ENCODE measurements around the gene MRO. TPM values are rescaled to one million over a fixed set of nuclear protein-coding genes. Genes with fewer than 3 reads are reported as not detected.

MRO gene
- total and polyA plus RNA-seq, 10 of the 15 experiments (the other 5 are each of a cell fraction or from before 2014, with no cell fraction given): 0.11 to 0.18 TPM; not detected in 8

GRCh38 chr18:50754297-50754696 lies 65.5 kb downstream of the MRO start:
- SMC1A ChIA-PET (ENCODE audit: uncharacterized antibody, unreplicated experiment): interaction anchor here (1.0 kb wide), 1 partner anchor 9 kb away, joined by 3 read pairs; no protein-coding TSS in a partner anchor
- H4K20me1 ChIP-seq (ENCODE audit: control insufficient read depth, insufficient read depth): no peaks in the 10 kb centered on the region
- in situ Hi-C loops (cut with MboI): no loop called here
- H3K4me1 ChIP-seq (ENCODE audit: control insufficient read depth, insufficient read depth, low read length): no peaks in the 10 kb centered on the region
- H3K27ac ChIP-seq (ENCODE audit: control insufficient read depth, insufficient read depth): no peak overlapping the region
- no peaks in the 10 kb centered on the region for H3K79me2 ChIP-seq (ENCODE audit: control insufficient read depth, insufficient read depth, low read length)
- WGBS (ENCODE audit: insufficient coverage, insufficient replicate concordance, low lambda C conversion rate, missing lambda C conversion rate): 3% methylated on average over 3 of the region's 3 CpGs
- no peak overlapping the region for H3K4me2 ChIP-seq (ENCODE audit: control insufficient read depth, insufficient read depth)
- no peak overlapping the region for H3K4me3 ChIP-seq
- POLR2A ChIA-PET: no interaction called here
- CTCF ChIA-PET: no interaction called here
- FAIRE-seq (no peak), DNase-seq (ENCODE audit: low read depth, low spot score) (no peak), ATAC-seq (no peak)
- H2AFZ ChIP-seq (ENCODE audit: control insufficient read depth, low read depth, low read length): no peak overlapping the region
- H3K36me3 ChIP-seq (ENCODE audit: control insufficient read depth in 2 of 2, insufficient read depth in 2 of 2, low read length in 1 of 2): no peaks in the 10 kb centered on the region
- RAD21 ChIA-PET (ENCODE audit: unreplicated experiment): no interaction called here
- TF ChIP-seq ESRRA (IDR thresholded peaks at IDR 0.05; ENCODE audit: low read length) (no peak), SP1 (IDR thresholded peaks at IDR 0.05; ENCODE audit: low read depth, low read length) (no peak), BACH1 (IDR thresholded peaks at IDR 0.05; ENCODE audit: borderline replicate concordance) (no peak), CHD2 (IDR thresholded peaks at IDR 0.05; ENCODE audit: borderline replicate concordance, low read depth, low read length) (no peak)
- no peaks in the 10 kb centered on the region; the same call in 2 of the 3 replicates for H3K9me3 ChIP-seq (replicated peaks; ENCODE audit: control insufficient read depth, insufficient read depth, low read length)
- no TSS peak for BruUV-seq (replicated peaks)
- intact Hi-C loops (cut with micrococcal nuclease; ENCODE audit: unreplicated experiment): no loop called here
- no peak overlapping the region for H3K9ac ChIP-seq (ENCODE audit: control insufficient read depth, insufficient read depth, low read length)
- H3K27me3 ChIP-seq (replicated peaks in 1 of 2; ENCODE audit: control insufficient read depth in 2 of 2, insufficient read depth in 2 of 2, low read length in 1 of 2): peaks cover 0 to 7% of the 10 kb centered on the region in 2 experiments

- intact Hi-C loops (cut with micrococcal nuclease; ENCODE audit: unreplicated experiment): no loop called here
- no peaks in the 10 kb centered on the region for H3K36me3 ChIP-seq (ENCODE audit: control insufficient read depth in 2 of 2, insufficient read depth in 2 of 2, low read length in 1 of 2)
- CTCF ChIA-PET: no interaction called here
- TF ChIP-seq SUPT20H (IDR thresholded peaks at IDR 0.05; ENCODE audit: borderline replicate concordance, control insufficient read depth, low read depth, low read length): no peak
- no peak for TF ChIP-seq SPI1 (IDR thresholded peaks at IDR 0.05; ENCODE audit: borderline replicate concordance, insufficient read depth, low read depth, low read length)
- no peak for TF ChIP-seq RBBP5 (conservative IDR thresholded peaks at IDR 0.05)
- no peak for TF ChIP-seq MYC (IDR thresholded peaks at IDR 0.05; ENCODE audit: insufficient read depth, insufficient read length, insufficient replicate concordance, low read length, severe bottlenecking)
- no peak for TF ChIP-seq MLLT1 (IDR thresholded peaks at IDR 0.05)
- no peak for TF ChIP-seq RAD21 (IDR thresholded peaks at IDR 0.05; ENCODE audit: insufficient read depth, low read depth, low read length)
- TF ChIP-seq JUNB (IDR thresholded peaks at IDR 0.05): no peak
- TF ChIP-seq BCL3 (IDR thresholded peaks at IDR 0.05; ENCODE audit: borderline replicate concordance, insufficient read depth, low read depth, low read length, poor library complexity, severe bottlenecking): no peak
- TF ChIP-seq MXI1 (IDR thresholded peaks at IDR 0.05; ENCODE audit: low read depth, low read length): no peak
- no peak for TF ChIP-seq NFIC (IDR thresholded peaks at IDR 0.05; ENCODE audit: low read depth, low read length)
These were observed 66.5 kb downstream of the MRO start for GRCh38 chr18:50753311-50753710.

More at GRCh38 chr18:50753311-50753710, 66.5 kb downstream of the MRO start:
- BruUV-seq (replicated peaks): no TSS peak
- FAIRE-seq (no peak), ATAC-seq (no peak), DNase-seq (ENCODE audit: low read depth, low spot score) (no peak)
- 0% methylated on average over 1 of the region's 1 CpG for WGBS (ENCODE audit: insufficient coverage, insufficient replicate concordance, low lambda C conversion rate, missing lambda C conversion rate)
- Histone ChIP-seq H3K9ac (ENCODE audit: control insufficient read depth, insufficient read depth, low read length) (no peak overlapping the region), H3K27ac (ENCODE audit: control insufficient read depth, insufficient read depth) (no peak overlapping the region), H3K4me1 (ENCODE audit: control insufficient read depth, insufficient read depth, low read length) (no peaks in the 10 kb centered on the region), H4K20me1 (ENCODE audit: control insufficient read depth, insufficient read depth) (no peaks in the 10 kb centered on the region), H3K79me2 (ENCODE audit: control insufficient read depth, insufficient read depth, low read length) (no peaks in the 10 kb centered on the region), H2AFZ (ENCODE audit: control insufficient read depth, low read depth, low read length) (no peak overlapping the region), H3K4me2 (ENCODE audit: control insufficient read depth, insufficient read depth) (no peak overlapping the region), H3K4me3 (no peak overlapping the region), H3K27me3 (replicated peaks in 1 of 2; ENCODE audit: control insufficient read depth in 2 of 2, insufficient read depth in 2 of 2, low read length in 1 of 2) (peaks cover 0 to 10% of the 10 kb centered on the region in 2 experiments), H3K9me3 (replicated peaks; ENCODE audit: control insufficient read depth, insufficient read depth, low read length) (no peaks in the 10 kb centered on the region; the same call in 2 of the 3 replicates)
- RAD21 ChIA-PET (ENCODE audit: unreplicated experiment): no interaction called here
- SMC1A ChIA-PET (ENCODE audit: uncharacterized antibody, unreplicated experiment): no interaction called here
- POLR2A ChIA-PET: no interaction called here
- in situ Hi-C loops (cut with MboI): no loop called here
